Measurements from ENCODE around the gene UGGT2. TPM values are rescaled to one million over a fixed set of nuclear protein-coding genes. Genes with fewer than 3 reads are reported as not detected.
"Not testable (repeated sequence)": the region's sequence is repeated elsewhere in the genome, so short reads cannot be mapped to it uniquely, and the experiment has no call there.

Gene UGGT2
- total RNA-seq, 1 donor from 2014 or later: 79.0 TPM

- DNase-seq (ENCODE audit: low spot score): not testable (repeated sequence)
Observed at GRCh38 chr13:96051946-96052345, 1.3 kb downstream of the UGGT2 start.

GRCh38 chr13:96051491-96051890 is 1.7 kb downstream of the UGGT2 start:
- DNase-seq (ENCODE audit: low spot score): not testable (repeated sequence)

- not testable (repeated sequence) for DNase-seq (ENCODE audit: low spot score)
Observed at GRCh38 chr13:96050955-96051354, 2.2 kb downstream of the UGGT2 start.

- DNase-seq (ENCODE audit: low spot score): not testable (repeated sequence)
Observed at GRCh38 chr13:96046449-96047126, 6.6 kb downstream of the UGGT2 start.

- no peak for DNase-seq (ENCODE audit: low spot score)
Observed at GRCh38 chr13:96044238-96044637, 9.0 kb downstream of the UGGT2 start.

GRCh38 chr13:96041326-96042110 is 11.7 kb downstream of the UGGT2 start:
- DNase-seq (ENCODE audit: low spot score): no peak

GRCh38 chr13:96036515-96036914 is 16.7 kb downstream of the UGGT2 start:
- no peak for DNase-seq (ENCODE audit: low spot score)

GRCh38 chr13:96034662-96035061 is 18.5 kb downstream of the UGGT2 start:
- no peak for DNase-seq (ENCODE audit: low spot score)

GRCh38 chr13:96033220-96034015 is 19.8 kb downstream of the UGGT2 start:
- DNase-seq (ENCODE audit: low spot score): no peak

GRCh38 chr13:96032717-96033116 is 20.5 kb downstream of the UGGT2 start:
- no peak for DNase-seq (ENCODE audit: low spot score)

- DNase-seq (ENCODE audit: low spot score): no peak
Observed at GRCh38 chr13:96029002-96029401, 24.2 kb downstream of the UGGT2 start.

GRCh38 chr13:96027496-96027895 is 25.7 kb downstream of the UGGT2 start:
- no peak for DNase-seq (ENCODE audit: low spot score)

- DNase-seq (ENCODE audit: low spot score): no peak
Observed at GRCh38 chr13:96025283-96025682, 27.9 kb downstream of the UGGT2 start.

- no peak for DNase-seq (ENCODE audit: low spot score)
Observed at GRCh38 chr13:96020931-96021330, 32.3 kb downstream of the UGGT2 start.

GRCh38 chr13:96020155-96020575 is 33.0 kb downstream of the UGGT2 start:
- DNase-seq (ENCODE audit: low spot score): no peak

GRCh38 chr13:96018135-96018534 is 35.1 kb downstream of the UGGT2 start:
- no peak for DNase-seq (ENCODE audit: low spot score)

- DNase-seq (ENCODE audit: low spot score): no peak
Observed at GRCh38 chr13:96011291-96011872, 41.8 kb downstream of the UGGT2 start.

- no peak for DNase-seq (ENCODE audit: low spot score)
Observed at GRCh38 chr13:96003304-96003703, 49.9 kb downstream of the UGGT2 start.

GRCh38 chr13:96002322-96003131 is 50.7 kb downstream of the UGGT2 start:
- no peak for DNase-seq (ENCODE audit: low spot score)

- no peak for DNase-seq (ENCODE audit: low spot score)
Observed at GRCh38 chr13:96000069-96000468, 53.1 kb downstream of the UGGT2 start.

- DNase-seq (ENCODE audit: low spot score): no peak
Observed at GRCh38 chr13:95987841-95988240, 65.4 kb downstream of the UGGT2 start.

Data from ureter (tissue), 1 donor.